ENCODE measurements around the gene PKP2. TPM values are rescaled to one million over a fixed set of nuclear protein-coding genes. Genes with fewer than 3 reads are reported as not detected.

The PKP2 gene
- total and polyA plus RNA-seq, 2 of the 8 experiments (the other 6 are each of a cell fraction or from before 2014, with no cell fraction given): 9.6 to 44.8 TPM

- Histone ChIP-seq H4K20me1 (replicated peaks in 1 of 2; ENCODE audit: control insufficient read depth in 1 of 2, insufficient read depth in 2 of 2, low read length in 2 of 2) (no peaks in the 10 kb centered on the region), H2BK12ac (ENCODE audit: low read depth, low read length) (no peak overlapping the region), H2AFZ (ENCODE audit: low read length) (no peak overlapping the region), H3K23ac (ENCODE audit: insufficient read length) (no peak overlapping the region), H3K79me1 (ENCODE audit: low read depth, low read length) (no peaks in the 10 kb centered on the region), H2BK5ac (ENCODE audit: low read depth, low read length) (no peak overlapping the region), H3K4me3 (ENCODE audit: extremely low read depth in 1 of 4, insufficient read depth in 2 of 4, low read depth in 3 of 4, low read length in 4 of 4) (no peak overlapping the region), H3K9ac (replicated peaks in 1 of 4; ENCODE audit: extremely low read depth in 1 of 4, low read depth in 3 of 4, low read length in 3 of 4) (no peak overlapping the region), H3K56ac (replicated peaks; ENCODE audit: insufficient read length, low read depth, low read length) (no peak overlapping the region), H2AK5ac (ENCODE audit: low read depth, low read length) (no peak overlapping the region), H2BK120ac (replicated peaks; ENCODE audit: low read depth, low read length) (no peak overlapping the region), H3K79me2 (ENCODE audit: control insufficient read depth in 1 of 2, insufficient read depth in 2 of 2, low read length in 2 of 2) (no peaks in the 10 kb centered on the region), H3K23me2 (ENCODE audit: low read depth, low read length) (no peaks in the 10 kb centered on the region), H3K36me3 (ENCODE audit: control insufficient read depth in 2 of 4, insufficient read depth in 4 of 4, low read length in 3 of 4) (no peaks in the 10 kb centered on the region), H3K14ac (ENCODE audit: insufficient read length) (no peak overlapping the region), H3K27ac (ENCODE audit: low read depth, low read length) (no peak overlapping the region), H3K9me3 (ENCODE audit: insufficient read depth in 2 of 2, low read depth in 1 of 2, low read length in 1 of 2) (no peaks in the 10 kb centered on the region), H2BK15ac (ENCODE audit: low read length) (no peak overlapping the region), H3K4me2 (ENCODE audit: insufficient read depth in 1 of 2, low read depth in 2 of 2, low read length in 2 of 2) (no peak overlapping the region), H3K4me1 (replicated peaks in 1 of 4; ENCODE audit: control insufficient read depth in 3 of 4, insufficient read depth in 4 of 4, low read length in 3 of 4) (no peaks in the 10 kb centered on the region), H4K5ac (ENCODE audit: insufficient read length, low read depth, low read length) (no peak overlapping the region), H3K27me3 (replicated peaks in 1 of 4; ENCODE audit: control insufficient read depth in 3 of 4, extremely low read depth in 1 of 4, insufficient read depth in 3 of 4, low read length in 3 of 4) (no peaks in the 10 kb centered on the region), H3K18ac (ENCODE audit: extremely low read depth, low read length) (no peak overlapping the region), H4K8ac (ENCODE audit: extremely low read depth, insufficient read depth, low read length) (no peak overlapping the region), H4K91ac (replicated peaks; ENCODE audit: insufficient read length, low read length) (no peak overlapping the region), H2BK20ac (ENCODE audit: low read length) (no peak overlapping the region), H3K4ac (replicated peaks; ENCODE audit: insufficient read length, low read depth, low read length) (no peak overlapping the region)
- DNase-seq (ENCODE audit: low read depth in 1 of 2, low spot score in 2 of 2) (no peak), FAIRE-seq (no peak)
- ChIA-PET CTCF (ENCODE audit: partially characterized antibody) (no interaction called here), POLR2A (ENCODE audit: partially characterized antibody) (no interaction called here)
- 58% methylated on average over 3 of the region's 3 CpGs; no CpG with 5 or more reads in 1 of the 2 experiments for WGBS, 2 experiments (ENCODE audit: extremely low coverage in 1 of 2, insufficient coverage in 1 of 2, insufficient read length in 1 of 2, insufficient replicate concordance in 2 of 2, low coverage in 1 of 2, low lambda C conversion rate in 2 of 2, missing lambda C conversion rate in 1 of 2)
- TF ChIP-seq EGR1 (IDR thresholded peaks at IDR 0.05; ENCODE audit: borderline replicate concordance, low read depth, low read length) (no peak), YY1 (IDR thresholded peaks at IDR 0.05; ENCODE audit: low read depth, low read length) (no peak), TEAD4 (IDR thresholded peaks at IDR 0.05; ENCODE audit: low read depth, low read length) (no peak), SRF (IDR thresholded peaks at IDR 0.05; ENCODE audit: low read depth, low read length) (no peak), KDM1A (IDR thresholded peaks at IDR 0.05; ENCODE audit: borderline replicate concordance, low read length) (no peak), SIX5 (IDR thresholded peaks at IDR 0.05; ENCODE audit: low read depth, low read length) (no peak), EP300 (IDR thresholded peaks at IDR 0.05; ENCODE audit: borderline replicate concordance in 1 of 2, low read depth in 2 of 2, low read length in 2 of 2) (no peak)
- TF ChIP-seq, protein P1, sequence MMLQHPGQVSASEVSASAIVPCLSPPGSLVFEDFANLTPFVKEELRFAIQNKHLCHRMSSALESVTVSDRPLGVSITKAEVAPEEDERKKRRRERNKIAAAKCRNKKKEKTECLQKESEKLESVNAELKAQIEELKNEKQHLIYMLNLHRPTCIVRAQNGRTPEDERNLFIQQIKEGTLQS (IDR thresholded peaks at IDR 0.05; ENCODE audit: insufficient read depth, low read depth, low read length): no peak
Observed at GRCh38 chr12:32939801-32940200, 43.2 kb upstream of the PKP2 start.
